ENCODE data around the gene THBS3.

The THBS3 gene

GRCh38 chr1:155206891-155207805 lies 549 bp downstream of the THBS3 start:
- TF ChIP-seq CTCF (IDR thresholded peaks at IDR 0.05; ENCODE audit: borderline replicate concordance, insufficient read depth, low read depth, low read length), result peak; percentile 85
- no peak overlapping the region for H3K4me3 ChIP-seq (ENCODE audit: low read depth, low read length)

- no peak overlapping the region for H3K4me3 ChIP-seq (ENCODE audit: low read depth, low read length)
- no peak for TF ChIP-seq CTCF (IDR thresholded peaks at IDR 0.05; ENCODE audit: borderline replicate concordance, insufficient read depth, low read depth, low read length)
Measured at GRCh38 chr1:155205969-155206593, 1.6 kb downstream of the THBS3 start.

- no peak for TF ChIP-seq CTCF (IDR thresholded peaks at IDR 0.05; ENCODE audit: borderline replicate concordance, insufficient read depth, low read depth, low read length)
- no peak overlapping the region for H3K4me3 ChIP-seq (ENCODE audit: low read depth, low read length)
Measured at GRCh38 chr1:155205035-155205434, 2.7 kb downstream of the THBS3 start.

GRCh38 chr1:155202731-155203515 lies 4.8 kb downstream of the THBS3 start:
- H3K4me3 ChIP-seq (ENCODE audit: low read depth, low read length), result no peak overlapping the region
- no peak for TF ChIP-seq CTCF (IDR thresholded peaks at IDR 0.05; ENCODE audit: borderline replicate concordance, insufficient read depth, low read depth, low read length)

GRCh38 chr1:155202198-155202597 lies 5.5 kb downstream of the THBS3 start:
- H3K4me3 ChIP-seq (ENCODE audit: low read depth, low read length), result no peak overlapping the region
- no peak for TF ChIP-seq CTCF (IDR thresholded peaks at IDR 0.05; ENCODE audit: borderline replicate concordance, insufficient read depth, low read depth, low read length)

- H3K4me3 ChIP-seq (ENCODE audit: low read depth, low read length), result no peak overlapping the region
- TF ChIP-seq CTCF (IDR thresholded peaks at IDR 0.05; ENCODE audit: borderline replicate concordance, insufficient read depth, low read depth, low read length), result no peak
Measured at GRCh38 chr1:155200920-155201319, 6.8 kb downstream of the THBS3 start.

Measured in GM12875 (cell line).